A673 (cell line): ENCODE measurements around the gene ZNF778. TPM values are rescaled to one million over a fixed set of nuclear protein-coding genes. Genes with fewer than 3 reads are reported as not detected.

Experiments used
- BruUV-seq: library from RNA; stranded (reverse); fragments of 400-500 nt; replicated peaks from 2 replicates; lab custom pipeline; 2021; lab: Mats Ljungman, UMichigan
- CTCF ChIA-PET: fragments of 300-600 bp; sonication (Branson Sonifier 250); formaldehyde crosslinking; loops from one replicate; lab custom pipeline; 2022; ENCODE audit warnings: antibody characterized with exemption; lab: Charles Lee
- POLR2A ChIA-PET: fragments of 300-600 bp; sonication (Branson Sonifier 250); formaldehyde crosslinking; loops from one replicate; lab custom pipeline; 2022; ENCODE audit warnings: antibody characterized with exemption; ENCODE audit not compliant: low non-redundant PET; lab: Charles Lee
- DNase-seq: peaks from one replicate; pipeline ENCODE4 v3.0.0-alpha.2; 2015; ENCODE audit warnings: low spot score
- H3K27ac ChIP-seq: fragments of 200-600 bp; sonication (generic); 2 replicates; pipeline ENCODE4 v1.5.1; 2016; ENCODE audit warnings: mixed run types, low read depth, mild to moderate bottlenecking, mixed read lengths, antibody characterized with exemption, low read length; ENCODE audit not compliant: poor library complexity, severe bottlenecking
- H3K27me3 ChIP-seq: fragments of 200-600 bp; sonication (generic); replicated peaks from 2 replicates; pipeline ENCODE4 v1.6.1; 2017; ENCODE audit warnings: mixed run types, low read depth, mild to moderate bottlenecking, mixed read lengths, antibody characterized with exemption, low read length; ENCODE audit not compliant: insufficient read depth, poor library complexity
- H3K36me3 ChIP-seq: fragments of 200-600 bp; sonication (generic); 2 replicates; pipeline ENCODE4 v1.6.1; 2016; ENCODE audit warnings: mixed run types, mild to moderate bottlenecking, mixed read lengths, antibody characterized with exemption, low read length; ENCODE audit not compliant: insufficient read depth, poor library complexity, severe bottlenecking
- H3K4me1 ChIP-seq: fragments of 200-600 bp; sonication (generic); 2 replicates; pipeline ENCODE4 v1.6.1; 2017; ENCODE audit warnings: mixed run types, mild to moderate bottlenecking, mixed read lengths, antibody characterized with exemption, low read length; ENCODE audit not compliant: insufficient read depth, poor library complexity, severe bottlenecking
- H3K4me3 ChIP-seq: fragments of 200-600 bp; sonication (generic); 2 replicates; pipeline ENCODE4 v1.5.1; 2016; ENCODE audit warnings: low read depth, mixed run types, mild to moderate bottlenecking, mixed read lengths, low read length; ENCODE audit not compliant: poor library complexity, severe bottlenecking
- H3K9me3 ChIP-seq: fragments of 200-600 bp; sonication (generic); 2 replicates; pipeline ENCODE4 v1.6.1; 2016; ENCODE audit warnings: mixed run types, low read depth, mild to moderate bottlenecking, mixed read lengths, antibody characterized with exemption, low read length; ENCODE audit not compliant: poor library complexity, severe bottlenecking
- CTCF ChIP-seq: fragments of 300-800, 200-600 bp; sonication (generic); conservative IDR thresholded peaks from 2 replicates; pipeline ENCODE4 v1.5.1; 2017; ENCODE audit warnings: low read depth, mild to moderate bottlenecking, antibody characterized with exemption, low read length, moderate library complexity, mixed read lengths
- EZH2 ChIP-seq: fragments of 200-600 bp; sonication (generic); IDR thresholded peaks from 2 replicates; pipeline ENCODE4 v1.6.1; 2017; ENCODE audit warnings: borderline replicate concordance, low read depth, mild to moderate bottlenecking, mixed read lengths, antibody characterized with exemption, low read length; ENCODE audit not compliant: poor library complexity, severe bottlenecking
- intact Hi-C: fragments of 100-400 bp; cut with micrococcal nuclease; formaldehyde crosslinking; loops from one replicate; pipeline ENCODE4 v1.10.0; 2022; ENCODE audit not compliant: unreplicated experiment
- total RNA-seq: library from RNA; stranded (reverse); gene quantifications from 2 replicates; pipeline ENCODE4 v1.2.3, GENCODE V29; 2021

Gene ZNF778
- total RNA-seq, 1 experiment from 2014 or later: 14.0 TPM

DNA sequence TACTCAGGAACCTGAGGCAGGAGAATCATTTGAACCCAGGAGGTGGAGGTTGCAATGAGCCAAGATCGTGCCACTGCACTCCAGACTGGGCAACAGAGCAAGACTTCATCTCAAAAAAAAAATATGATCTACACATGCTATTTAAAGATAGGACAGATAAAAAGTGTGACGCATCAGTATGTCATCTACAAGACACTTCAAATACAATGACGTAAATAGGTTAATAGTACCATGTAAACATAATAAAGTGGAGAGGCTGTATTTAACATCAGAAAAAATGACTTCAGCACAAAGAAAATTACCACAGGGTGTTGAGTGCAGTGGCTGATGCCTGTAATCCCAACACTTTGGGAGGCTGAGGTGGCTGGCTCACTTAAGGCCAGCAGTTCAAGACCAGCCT is 20.2 kb downstream of the ZNF778 start:
- ChIA-PET CTCF (no interaction called here), POLR2A (no interaction called here)
- Histone ChIP-seq H3K4me3 (no peak overlapping the region), H3K4me1 (no peaks in the 10 kb centered on the region), H3K36me3 (peaks cover 3% of the 10 kb centered on the region), H3K27me3 (no peaks in the 10 kb centered on the region), H3K27ac (no peak overlapping the region), H3K9me3 (no peaks in the 10 kb centered on the region)
- TF ChIP-seq EZH2 (no peak), CTCF (no peak)
- no peak for DNase-seq
- intact Hi-C loops: no loop called here
- no TSS peak for BruUV-seq

DNA sequence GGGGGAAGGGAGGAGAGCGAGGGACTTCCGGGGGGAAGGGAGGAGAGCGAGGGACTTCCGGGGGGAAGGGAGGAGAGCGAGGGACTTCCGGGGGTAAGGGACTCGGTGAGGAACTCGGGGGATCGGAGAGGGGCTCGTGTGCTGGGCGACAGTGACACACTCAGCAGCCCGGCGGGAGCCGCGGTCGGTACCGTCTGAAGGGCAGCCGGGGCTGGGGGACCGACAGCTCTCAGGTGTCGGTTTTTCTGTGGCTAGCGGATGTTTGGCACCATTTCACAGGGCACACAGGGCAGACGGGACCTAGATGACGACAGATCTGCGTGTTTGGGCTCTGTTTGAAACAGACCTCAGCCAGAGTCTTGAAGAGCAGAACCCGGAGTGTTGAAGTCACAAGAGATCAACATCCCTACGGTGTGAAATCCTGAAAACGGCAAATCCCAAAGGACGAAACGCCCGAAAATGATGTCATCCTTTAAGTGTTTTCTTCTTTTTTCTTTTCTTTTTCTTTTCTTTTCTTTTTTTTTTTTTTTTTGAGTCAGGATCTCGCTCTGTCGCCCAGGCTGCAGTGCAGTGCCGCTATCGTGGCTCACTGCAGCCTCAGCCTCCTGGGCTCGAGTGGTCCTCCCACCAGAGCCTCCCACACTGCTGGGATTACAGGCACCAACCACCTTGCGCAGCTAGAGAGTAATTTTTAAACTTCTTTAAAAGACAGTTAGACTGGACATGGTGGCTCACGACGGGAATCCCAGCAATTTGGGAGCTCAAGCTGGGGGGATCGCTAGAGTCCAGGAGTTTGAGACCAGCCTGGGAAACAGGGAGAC is 23.9 kb downstream of the ZNF778 start:
- no peak for TF ChIP-seq EZH2
- TF ChIP-seq CTCF: no peak
- Histone ChIP-seq H3K4me3 (peak overlapping the region; percentile 90), H3K9me3 (no peaks in the 10 kb centered on the region), H3K27me3 (no peaks in the 10 kb centered on the region), H3K27ac (peak overlapping the region; percentile 94), H3K4me1 (no peaks in the 10 kb centered on the region), H3K36me3 (no peaks in the 10 kb centered on the region)
- peak; percentile 82 for DNase-seq
- BruUV-seq: TSS peak; percentile 95
- ChIA-PET CTCF (interaction anchor here (0.6 kb wide), 1 partner anchor 301 kb away, joined by 7 read pairs; no protein-coding TSS in a partner anchor), POLR2A (interaction anchor here (0.6 to 0.7 kb wide), 2 partner anchors 18 to 713 kb away, joined by 3 read pairs; no protein-coding TSS in a partner anchor)
- intact Hi-C loops: loop anchor here (10.0 kb wide), 1 partner anchor 263 kb away; the partner anchor contains the start of gene SPG7

DNA sequence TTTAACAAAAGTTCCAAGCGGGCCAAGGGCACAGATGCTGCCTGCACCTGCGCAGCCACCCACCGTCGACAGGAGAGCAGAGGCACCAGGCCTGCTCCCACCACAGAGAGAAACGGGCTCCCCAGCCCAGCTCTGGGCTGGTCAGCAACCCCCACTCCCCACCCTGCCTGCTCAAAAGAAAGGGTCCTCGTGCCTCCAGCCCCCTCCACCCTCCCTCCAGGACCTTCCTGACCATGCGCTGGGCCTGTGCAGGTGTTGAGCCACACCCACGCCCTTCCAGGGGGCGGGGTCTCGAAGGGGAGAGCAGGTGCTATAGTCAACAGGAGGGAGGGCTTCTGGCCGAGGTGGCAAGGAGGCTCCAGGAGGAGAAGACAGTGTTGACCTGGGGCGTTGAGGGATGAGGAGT is 25.3 kb downstream of the ZNF778 start:
- ChIA-PET CTCF (no interaction called here), POLR2A (no interaction called here)
- Histone ChIP-seq H3K27ac (no peak overlapping the region), H3K4me3 (no peak overlapping the region), H3K9me3 (no peaks in the 10 kb centered on the region), H3K27me3 (no peaks in the 10 kb centered on the region), H3K36me3 (no peaks in the 10 kb centered on the region), H3K4me1 (peaks cover 8% of the 10 kb centered on the region)
- no peak for TF ChIP-seq EZH2
- no peak for TF ChIP-seq CTCF
- intact Hi-C loops: loop anchor here (10.0 kb wide), 1 partner anchor 262 kb away; the partner anchor contains the start of gene SPG7
- no TSS peak for BruUV-seq
- no peak for DNase-seq
